RPMI7951 (cell line): ENCODE measurements around the gene ALG11. TPM values are rescaled to one million over a fixed set of nuclear protein-coding genes. Genes with fewer than 3 reads are reported as not detected.
A peak's percentile ranks its signal among the peaks of the same experiment; 100 is the strongest.
"Not testable (repeated sequence)": the region's sequence is repeated elsewhere in the genome, so short reads cannot be mapped to it uniquely, and the experiment has no call there.

Experiments used
- DNase-seq: peaks from one replicate; pipeline ENCODE4 v3.0.0-alpha.2; 2012; ENCODE audit warnings: low read depth
- total RNA-seq: library from RNA; depleted of rRNA; stranded (reverse); fragments of >200 nt; shearing (Covaris generic); gene quantifications from 2 replicates; pipeline ENCODE4 v1.2.3, GENCODE V29; 2014; rRNA removed

The ALG11 gene, protein sequence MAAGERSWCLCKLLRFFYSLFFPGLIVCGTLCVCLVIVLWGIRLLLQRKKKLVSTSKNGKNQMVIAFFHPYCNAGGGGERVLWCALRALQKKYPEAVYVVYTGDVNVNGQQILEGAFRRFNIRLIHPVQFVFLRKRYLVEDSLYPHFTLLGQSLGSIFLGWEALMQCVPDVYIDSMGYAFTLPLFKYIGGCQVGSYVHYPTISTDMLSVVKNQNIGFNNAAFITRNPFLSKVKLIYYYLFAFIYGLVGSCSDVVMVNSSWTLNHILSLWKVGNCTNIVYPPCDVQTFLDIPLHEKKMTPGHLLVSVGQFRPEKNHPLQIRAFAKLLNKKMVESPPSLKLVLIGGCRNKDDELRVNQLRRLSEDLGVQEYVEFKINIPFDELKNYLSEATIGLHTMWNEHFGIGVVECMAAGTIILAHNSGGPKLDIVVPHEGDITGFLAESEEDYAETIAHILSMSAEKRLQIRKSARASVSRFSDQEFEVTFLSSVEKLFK
- 7.2 and 9.4 TPM in 2 replicates for total RNA-seq

DNA sequence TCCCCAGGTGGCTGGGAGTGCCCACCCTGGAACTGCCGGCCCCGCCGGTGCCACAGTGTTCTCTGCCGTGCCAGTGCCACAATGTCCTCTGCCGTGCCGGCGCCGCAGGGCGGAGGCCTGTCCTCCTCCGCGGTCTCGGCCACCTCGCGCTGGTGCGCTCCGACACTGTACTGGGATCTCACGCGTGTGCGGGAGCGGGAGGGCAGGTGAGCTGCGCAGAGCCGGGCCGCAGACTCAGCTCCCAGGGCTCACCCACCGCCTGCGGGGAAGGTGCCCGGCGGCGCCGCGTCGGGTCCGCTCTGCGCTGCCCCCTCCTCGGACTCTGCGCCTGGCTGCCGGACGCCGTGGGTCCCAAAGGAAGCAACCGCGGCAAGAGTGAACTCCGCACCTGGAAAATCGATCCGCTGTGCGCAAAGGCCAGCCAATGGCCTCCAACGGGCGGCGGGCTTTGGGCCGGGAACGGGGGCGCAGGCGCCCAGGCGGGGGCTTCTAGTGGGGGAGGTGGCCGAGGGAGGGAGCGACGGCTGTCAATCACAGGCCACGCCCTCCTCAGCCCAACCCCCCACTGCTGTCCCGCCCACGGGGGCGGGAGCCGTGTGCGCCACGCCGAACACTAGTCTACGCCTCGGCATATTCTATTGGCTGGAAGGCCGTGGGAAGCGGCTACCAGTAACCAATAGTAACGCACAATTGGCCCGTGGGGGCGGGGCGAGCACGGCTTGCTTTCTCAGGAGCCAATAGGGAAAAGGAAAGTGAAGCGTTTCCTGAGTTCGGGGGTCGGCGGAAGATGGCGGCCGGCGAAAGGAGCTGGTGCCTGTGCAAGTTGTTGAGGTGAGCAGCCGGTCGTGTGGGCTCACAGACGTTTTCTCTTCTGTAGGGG is at the start of gene ALG11:
Gene ALG11 (plus strand): TSS at position 767 of the 880 bp plus-strand sequence. CDS start 21 bp downstream, at position 788.
- DNase-seq, result peak; percentile 94

DNA sequence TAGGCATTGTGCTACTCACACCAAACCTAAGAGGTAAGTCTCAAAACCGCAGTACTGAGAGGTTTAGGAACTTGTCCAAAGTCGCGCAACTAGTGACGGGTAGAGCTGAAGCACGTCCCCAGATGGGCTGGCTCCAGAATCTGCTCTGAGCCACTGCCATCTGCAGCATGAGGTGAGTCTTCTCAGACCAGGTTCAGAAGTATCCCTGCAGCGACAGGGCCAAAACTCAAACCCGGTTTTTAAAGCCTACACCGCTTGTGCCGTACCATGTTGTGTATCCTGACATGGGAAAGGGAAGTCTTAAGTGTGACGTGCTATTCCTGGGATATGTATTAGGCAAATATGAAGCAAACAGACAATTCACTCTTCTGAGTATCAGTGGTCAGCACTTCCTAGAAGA is 46.0 kb upstream of the ALG11 start:
- DNase-seq, result no peak

DNA sequence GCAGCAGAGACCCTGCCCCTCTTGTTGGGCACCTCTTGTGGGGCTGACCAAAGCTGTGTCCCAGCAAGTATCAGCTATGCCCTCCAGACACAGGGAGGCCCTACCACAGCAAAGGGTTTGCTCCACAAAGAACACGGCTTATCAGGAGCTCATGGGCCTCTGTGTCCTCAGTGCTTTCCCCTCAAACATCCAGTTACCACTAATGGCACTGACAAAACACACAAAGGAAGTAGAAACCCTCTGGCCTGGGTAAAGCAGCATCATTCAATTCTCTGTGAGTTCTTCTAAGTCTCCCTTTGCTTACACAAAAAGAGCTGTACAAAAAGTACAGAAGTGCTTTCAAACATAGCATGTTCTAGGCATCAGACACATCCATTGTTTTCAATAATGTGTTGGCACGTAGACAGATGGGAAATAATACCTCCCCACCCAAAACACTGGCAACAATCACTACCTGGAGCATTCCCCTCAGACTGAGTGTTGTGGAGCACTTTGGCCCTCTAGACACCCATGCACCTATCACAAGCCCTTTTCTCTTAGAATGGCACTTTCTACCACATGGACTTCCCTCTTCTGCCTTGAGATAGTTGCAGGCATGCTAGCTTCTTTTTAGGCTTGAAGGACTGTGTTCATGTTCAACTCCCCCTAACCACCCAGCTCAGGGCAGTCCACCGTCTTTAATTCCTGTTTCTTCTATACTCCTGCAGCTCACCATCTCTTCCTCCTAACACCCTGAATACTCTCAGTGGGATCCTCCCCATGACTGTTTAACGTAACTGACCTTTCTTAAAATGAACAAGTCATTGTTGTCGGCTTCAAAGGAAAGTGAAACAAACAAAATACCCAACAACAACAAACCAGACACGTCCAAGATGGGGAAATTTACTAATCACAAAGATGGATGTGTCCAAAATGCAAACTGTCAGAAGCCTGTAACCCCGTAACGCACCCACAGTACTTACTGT is 44.4 kb upstream of the ALG11 start:
- DNase-seq, result no peak

DNA sequence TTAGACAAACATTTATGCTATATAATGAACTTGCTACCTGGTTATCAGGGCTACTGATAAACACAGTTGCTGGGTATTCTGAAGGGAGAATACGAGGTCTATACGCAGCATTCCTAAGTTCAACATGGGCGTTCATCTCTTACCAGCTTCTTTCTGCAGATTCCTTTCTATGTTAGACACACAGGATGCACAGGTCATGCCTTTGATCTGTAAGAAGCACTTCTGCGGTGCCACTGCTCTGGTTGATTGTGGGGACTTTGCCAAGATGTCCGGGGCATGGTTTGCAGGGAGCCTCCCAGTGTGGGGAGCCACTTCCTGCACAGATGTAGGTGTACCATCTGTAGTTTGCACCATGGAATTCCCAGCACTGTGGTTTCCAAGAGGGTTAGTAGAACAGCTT is 41.8 kb upstream of the ALG11 start:
- DNase-seq, result no peak

DNA sequence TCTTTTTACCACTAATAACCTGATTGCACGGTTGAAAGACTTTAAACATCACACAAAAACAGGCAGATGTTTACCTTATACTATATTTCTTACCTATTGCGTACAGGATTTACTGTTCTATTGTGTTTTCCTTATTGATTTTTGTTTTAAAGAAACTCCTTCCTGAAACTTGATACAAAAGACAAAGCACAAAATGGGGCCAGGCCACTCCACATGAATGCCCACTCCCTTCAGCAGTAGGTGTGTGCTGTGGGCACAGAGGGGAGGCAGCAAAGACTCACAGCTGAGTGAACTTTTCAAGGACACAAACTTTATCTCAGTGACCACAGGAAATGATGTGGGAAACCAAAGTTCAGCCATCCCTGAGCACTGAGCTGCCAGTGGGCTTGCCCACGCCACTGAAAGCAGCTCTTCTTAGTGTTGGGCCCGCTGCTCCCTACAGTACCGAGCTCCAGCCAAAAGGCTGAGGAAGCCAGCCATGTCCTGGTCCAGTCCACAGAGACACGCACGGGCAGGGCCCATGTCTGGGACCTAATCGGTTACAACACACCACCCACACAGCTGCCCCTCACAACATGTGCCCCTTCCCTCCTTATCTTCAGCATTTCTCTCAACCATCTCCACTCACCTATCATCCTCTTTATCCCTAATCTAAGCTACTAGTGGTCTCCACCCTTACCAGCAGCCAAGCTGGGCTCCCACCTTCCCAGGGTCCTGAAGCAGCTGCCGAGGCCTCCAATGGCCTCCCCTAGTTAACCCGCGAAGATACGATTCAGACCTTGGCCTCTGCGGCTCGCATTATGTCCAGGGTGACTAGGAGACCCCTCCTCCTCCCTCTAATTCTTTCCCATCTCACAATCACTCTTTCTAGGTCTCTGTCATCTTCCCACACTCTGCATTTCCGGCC is 40.4 kb upstream of the ALG11 start:
- DNase-seq, result no peak

DNA sequence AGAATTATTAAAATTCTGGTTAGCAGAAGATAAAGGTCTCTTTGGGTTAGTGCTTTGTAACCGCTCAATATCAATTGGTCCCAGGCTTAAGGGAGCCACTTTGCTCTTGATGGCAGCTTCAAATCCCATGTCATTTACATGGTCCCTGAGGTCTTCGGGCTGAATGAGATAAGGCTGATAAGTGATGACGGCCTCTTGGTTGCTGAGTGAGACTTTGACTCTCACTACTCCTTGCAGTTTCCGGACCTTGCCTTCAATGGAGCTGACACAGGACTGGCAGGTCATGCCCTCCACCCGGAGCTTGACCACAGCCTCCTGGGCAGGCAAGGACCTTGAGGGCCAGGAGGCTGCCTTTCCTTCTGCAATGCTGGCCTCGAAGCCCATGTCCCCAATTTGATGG is 37.7 kb upstream of the ALG11 start:
- no peak for DNase-seq

DNA sequence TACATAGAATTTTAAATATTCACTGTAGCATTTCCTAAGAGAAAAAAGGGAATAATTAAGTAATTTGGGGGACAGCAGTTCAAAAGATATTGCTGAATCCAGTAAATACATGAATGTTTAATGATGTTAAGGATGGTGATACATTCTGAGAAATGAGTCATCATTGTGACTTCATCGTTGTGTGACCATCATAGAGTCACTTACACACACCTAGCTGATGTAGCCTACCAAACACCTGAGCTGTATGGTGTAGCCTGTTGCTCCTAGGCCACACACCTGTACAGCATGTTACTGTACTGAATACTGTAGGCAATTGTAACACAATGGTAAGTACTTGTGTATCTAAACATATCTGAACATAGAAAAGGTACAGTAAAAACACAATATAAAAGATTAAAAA is 35.8 kb upstream of the ALG11 start:
- DNase-seq, result no peak

DNA sequence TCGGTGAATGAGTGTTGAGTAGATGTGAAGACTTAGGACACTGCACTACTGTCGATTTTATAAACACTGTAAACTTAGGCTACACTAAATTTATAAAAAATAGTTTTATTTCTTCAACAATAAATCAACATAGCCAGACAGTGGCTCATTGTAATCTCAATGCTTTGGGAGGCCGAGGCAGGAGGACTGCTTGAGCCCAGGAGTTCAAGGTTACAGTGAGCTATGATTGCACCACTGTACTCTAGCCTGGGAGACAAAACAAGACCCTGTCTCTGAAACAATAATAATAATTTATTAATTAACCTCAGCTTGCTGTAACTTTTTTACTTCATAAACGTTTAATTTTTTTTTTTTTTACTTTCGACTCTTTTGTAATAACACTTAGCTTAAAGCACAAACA is 35.3 kb upstream of the ALG11 start:
- DNase-seq, result no peak

DNA sequence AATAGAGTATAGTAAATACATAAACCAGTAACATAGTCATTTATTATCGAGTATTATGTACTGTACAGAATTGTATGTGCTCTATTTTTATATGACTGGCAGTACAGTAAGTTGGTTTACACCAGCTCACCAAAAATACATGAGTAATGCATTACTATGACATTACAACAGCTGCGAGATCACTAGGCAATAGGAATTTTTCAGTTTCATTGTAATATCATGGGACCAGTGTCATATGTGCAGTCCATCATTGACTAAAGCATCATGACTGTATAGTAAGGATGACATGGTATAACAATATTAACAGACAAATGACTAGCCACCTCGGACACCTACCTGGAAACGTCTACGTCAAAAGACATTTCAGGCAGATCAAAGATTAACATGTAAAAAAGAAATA is 34.6 kb upstream of the ALG11 start:
- DNase-seq, result no peak

DNA sequence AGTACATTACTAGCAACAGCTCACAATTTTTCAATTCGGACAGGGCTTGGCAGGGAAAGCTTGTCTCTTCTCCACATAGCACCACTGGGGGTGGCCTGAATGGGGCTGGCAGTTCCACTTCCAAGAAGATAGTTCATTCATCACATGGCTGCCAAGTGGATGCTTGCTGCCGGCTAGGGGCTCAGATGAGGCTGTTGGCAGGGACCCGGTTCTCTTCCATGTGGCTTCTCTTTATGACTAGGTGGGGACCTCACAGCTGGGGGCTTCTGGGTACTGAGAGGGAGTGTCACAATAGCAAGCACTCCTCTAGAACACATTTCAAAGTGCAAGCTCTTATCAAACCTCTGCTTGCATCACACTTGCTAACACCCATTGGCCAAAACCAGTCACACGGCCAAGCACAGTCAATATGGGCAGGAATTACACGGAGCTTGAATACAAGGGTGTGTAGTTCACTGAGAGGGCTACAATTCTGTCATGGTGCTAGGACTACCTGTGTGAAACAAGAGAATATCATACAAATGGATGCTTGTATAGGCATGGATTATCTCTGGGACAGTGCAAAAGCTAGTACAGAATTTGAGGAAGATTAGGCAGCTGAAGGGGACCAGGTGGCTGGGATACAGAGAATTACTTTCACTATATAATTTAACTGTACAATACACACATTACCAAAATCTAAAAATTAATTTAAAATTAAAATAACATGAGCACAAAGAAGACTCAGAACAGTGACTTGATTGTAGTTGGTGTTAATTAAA is 33.2 kb upstream of the ALG11 start:
- DNase-seq, result no peak

DNA sequence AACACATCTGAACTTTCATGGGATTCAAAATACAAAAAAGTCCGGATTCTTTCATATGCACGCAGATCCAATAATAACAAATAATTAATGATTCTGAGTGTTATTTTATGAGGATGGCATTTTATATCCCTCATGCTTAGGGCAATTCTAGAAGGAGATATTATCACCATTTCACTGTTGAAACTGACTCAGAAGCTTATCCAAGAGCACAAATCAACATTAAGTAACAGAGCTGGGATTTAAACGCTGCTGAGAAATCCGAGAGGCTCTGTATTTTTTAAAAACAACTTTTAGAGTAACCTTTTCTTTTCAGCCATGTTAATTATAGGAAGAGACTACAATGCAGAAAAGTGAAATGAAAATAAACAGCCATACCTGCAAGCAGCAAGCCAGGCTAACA is 31.3 kb upstream of the ALG11 start:
- DNase-seq, result no peak

DNA sequence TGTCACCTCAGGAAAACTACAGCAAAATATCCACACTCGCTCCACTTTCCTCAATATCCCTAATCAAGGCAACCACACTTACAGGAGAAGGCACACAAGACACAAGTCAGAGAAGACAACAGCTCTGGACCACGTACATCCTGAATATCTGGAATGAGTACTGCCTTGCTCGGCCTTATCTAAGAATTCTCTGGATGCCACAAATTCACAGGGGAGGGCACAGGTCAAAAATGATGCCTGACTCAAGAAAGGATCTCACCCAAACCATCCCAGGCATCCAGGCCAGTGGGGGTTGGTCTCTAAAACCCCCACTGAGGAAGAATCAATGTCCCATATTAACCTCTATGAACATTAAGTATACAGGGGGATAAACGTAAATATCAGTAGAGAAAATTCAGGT is 30.8 kb upstream of the ALG11 start:
- no peak for DNase-seq

DNA sequence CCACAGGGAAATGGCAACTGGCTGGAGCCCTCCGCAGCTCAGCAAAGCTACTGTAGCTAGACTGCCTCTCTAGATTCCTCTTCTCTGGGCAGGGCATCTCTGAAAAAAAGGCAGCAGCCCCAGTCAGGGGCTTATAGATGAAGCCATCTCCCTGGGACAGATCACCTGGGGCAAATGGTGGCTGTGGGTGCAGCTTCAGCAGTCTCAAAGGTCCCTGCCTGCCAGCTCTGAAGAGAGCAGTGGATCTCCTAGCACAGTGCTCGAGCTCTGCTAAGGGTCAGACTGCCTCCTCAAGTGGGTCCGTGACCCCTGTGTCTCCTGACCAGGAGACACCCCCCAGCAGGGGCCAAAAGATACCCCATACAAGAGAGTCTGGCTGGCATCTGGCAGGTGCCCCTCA is 28.9 kb upstream of the ALG11 start:
- DNase-seq, result not testable (repeated sequence)

DNA sequence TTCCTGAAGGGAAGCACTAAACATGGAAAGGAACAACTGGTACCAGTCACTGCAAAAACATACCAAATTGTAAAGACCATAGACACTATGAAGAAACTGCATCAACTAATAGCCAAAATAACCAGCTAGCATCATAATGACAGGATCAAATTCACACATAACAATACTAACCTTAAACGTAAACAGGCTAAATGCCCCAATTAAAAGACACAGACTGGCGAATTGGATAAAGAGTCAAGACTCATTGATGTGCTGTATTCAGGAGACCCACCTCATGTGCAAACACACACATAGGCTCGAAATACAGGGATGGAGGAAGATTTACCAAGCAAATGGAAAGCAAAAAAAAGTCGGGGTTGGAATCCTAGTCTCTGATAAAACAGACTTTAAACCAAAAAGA is 27.3 kb upstream of the ALG11 start:
- not testable (repeated sequence) for DNase-seq

DNA sequence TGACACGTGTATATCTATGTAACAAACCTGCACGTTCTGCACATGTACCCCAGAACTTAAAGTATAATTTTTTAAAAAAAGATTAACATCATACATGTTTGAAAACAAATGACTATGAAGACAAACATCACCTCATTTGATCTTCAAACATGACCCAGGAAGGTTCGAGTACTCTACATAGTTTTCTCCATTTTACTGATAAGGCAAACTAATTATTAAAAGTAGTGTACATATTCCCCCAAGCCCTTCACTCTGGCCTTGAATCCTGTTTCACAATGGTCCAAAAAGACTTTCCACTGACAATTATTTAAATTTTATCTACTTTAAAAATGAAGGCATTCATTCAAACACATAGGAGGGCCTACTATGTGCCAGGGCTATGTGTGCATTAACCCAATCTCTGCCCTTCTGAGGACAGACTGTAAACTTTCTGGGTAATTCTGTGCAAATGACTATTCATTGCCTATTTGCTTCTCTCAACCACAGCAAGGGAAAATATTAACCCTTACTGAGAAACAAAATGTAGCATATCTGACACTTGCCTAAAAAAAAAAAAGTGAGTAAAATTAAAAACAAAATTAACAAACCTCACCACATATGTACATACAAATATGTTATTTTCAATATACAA is 23.1 kb upstream of the ALG11 start:
- DNase-seq, result no peak

DNA sequence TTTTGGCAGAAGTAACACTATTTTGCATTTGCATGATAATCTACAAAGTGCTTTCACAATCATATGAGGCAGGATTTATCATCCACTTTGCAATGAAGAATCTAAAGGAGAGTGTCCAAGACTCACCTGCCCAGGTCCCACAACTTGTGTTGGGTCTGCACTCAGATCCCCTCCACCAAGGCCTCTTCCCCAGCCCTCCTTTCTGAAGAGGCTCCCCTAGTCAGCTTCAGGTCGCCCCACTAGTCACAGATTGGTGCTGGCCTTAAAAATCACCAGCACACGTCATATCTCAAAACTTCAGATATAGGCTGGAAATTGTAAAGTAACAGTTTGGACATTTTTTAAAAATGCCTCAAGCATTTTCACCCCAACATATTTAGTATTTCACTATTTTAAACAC is 18.5 kb upstream of the ALG11 start:
- DNase-seq, result no peak

DNA sequence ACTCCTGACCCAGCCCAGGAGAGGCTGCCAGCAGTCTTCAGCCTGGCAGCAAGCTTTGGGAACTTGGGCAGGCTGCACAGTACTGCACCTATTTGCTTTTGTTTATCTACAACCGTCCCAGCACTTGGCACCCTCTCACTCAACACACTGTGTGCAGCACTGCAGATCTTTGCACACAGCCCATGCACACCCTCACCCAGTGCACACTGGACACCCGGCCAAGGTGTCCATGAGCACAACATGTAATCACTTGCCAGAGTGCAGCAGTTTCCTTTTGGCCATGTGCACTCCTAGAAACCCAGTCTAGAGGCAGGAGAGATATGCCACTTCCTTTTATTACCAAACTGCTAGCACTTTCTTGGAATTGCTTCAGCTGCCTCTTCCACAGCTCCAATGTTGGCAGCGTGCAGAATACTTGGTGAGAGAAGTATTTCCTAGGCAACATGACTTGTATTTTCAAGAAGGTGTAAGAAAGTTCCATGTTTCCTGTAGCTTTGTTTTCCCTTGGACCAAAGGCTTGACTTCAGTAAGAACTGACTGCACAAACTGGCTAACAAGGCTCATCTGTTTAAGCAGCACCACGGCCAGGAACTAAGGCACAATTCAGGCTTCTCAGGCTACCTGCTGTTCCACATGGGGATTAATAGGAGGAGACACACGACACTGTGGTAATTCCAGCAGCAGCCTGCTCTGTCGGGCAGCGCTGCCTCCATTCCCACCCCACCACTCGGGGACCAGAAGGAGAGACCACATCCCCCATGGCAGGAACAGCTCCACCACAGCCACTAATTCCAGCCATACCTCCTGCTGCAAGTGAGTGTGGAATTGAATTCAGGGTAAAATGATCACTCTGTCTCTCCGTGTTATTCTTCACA is 16.3 kb upstream of the ALG11 start:
- DNase-seq, result no peak

DNA sequence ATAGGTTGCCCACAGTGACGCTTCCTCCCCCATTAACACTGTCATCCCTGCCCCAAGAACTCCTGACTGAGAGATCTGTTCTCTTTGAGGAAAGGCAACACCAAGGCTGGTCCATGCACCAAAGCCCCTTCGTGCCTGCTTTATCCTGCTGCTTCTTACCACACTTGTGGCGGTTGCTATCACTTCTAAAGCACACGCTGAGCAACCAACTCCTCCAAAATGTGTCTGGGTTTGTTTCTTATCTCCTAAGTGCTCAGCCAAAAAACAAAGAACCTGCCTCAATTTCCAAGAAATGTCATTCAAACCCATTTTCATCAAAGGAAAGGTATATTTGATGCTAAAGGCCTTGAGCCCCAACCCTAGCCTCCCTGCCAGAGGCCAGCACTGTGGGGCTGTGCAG is 15.6 kb upstream of the ALG11 start:
- DNase-seq, result no peak
